GM10266 (cell line): Measurements from ENCODE around the gene LIN28B.
"Not testable (repeated sequence)": the region's sequence is repeated elsewhere in the genome, so short reads cannot be mapped to it uniquely, and the experiment has no call there.

Experiments used
- DNase-seq: peaks from one replicate; pipeline ENCODE4 v3.0.0; 2012; ENCODE audit errors: extremely low spot score
- TF ChIP-seq, protein P1 (sequence below): IDR thresholded peaks from 2 replicates; pipeline ENCODE4 v1.5.1; 2012; ENCODE audit warnings: mild to moderate bottlenecking, low read depth; ENCODE audit not compliant: control insufficient read depth, insufficient read depth; ENCODE audit errors: missing control alignments

The LIN28B gene

DNA sequence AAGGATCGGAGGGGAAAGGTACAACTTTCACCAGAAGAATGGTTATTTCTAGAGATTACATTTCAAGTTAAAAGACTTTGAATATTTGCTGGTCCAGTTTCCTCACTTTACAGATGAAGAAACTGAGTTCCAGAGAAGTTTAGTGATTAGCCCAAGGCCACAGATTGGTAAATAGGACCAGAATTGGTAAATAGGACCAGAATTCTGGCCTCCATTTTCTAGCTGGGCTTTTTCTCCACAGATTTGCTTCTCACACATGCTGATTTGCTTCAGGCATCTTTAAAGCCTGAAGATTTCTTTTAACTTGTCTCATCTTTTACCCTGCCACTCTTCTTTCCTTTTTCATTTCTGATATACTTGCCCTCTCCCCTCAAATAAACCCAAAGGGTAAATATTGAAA lies 5.2 kb upstream of the LIN28B start:
- no peak for DNase-seq

DNA sequence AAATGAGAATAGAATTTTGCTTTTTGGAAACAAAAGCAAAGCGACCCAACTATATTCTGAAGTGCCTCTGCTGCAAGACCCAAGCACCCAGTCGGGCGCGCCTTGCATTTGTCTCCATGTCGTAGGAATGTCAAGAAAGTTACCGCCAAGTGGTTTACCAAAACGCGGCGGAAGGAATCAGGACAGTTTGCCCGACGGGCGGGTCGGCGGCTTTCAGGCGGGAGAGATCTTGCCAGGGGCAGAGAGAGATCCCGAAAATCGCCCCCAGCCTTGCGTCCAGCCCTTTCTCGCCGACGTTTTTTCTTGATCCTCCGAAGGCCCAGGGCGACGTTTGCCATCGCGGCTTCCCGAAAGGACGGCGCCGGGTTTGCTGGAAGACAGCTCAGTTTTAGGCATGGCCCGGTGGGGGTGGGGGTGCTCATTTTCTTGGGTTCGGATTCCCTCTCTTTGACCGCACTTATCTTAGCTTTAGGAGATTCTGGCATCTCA lies 4.0 kb upstream of the LIN28B start:
- no peak for DNase-seq
- TF ChIP-seq, protein P1, sequence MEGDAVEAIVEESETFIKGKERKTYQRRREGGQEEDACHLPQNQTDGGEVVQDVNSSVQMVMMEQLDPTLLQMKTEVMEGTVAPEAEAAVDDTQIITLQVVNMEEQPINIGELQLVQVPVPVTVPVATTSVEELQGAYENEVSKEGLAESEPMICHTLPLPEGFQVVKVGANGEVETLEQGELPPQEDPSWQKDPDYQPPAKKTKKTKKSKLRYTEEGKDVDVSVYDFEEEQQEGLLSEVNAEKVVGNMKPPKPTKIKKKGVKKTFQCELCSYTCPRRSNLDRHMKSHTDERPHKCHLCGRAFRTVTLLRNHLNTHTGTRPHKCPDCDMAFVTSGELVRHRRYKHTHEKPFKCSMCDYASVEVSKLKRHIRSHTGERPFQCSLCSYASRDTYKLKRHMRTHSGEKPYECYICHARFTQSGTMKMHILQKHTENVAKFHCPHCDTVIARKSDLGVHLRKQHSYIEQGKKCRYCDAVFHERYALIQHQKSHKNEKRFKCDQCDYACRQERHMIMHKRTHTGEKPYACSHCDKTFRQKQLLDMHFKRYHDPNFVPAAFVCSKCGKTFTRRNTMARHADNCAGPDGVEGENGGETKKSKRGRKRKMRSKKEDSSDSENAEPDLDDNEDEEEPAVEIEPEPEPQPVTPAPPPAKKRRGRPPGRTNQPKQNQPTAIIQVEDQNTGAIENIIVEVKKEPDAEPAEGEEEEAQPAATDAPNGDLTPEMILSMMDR = no peak

More for the DNA sequence above, 5.2 kb upstream of the LIN28B start:
- TF ChIP-seq, protein P1 = no peak

DNA sequence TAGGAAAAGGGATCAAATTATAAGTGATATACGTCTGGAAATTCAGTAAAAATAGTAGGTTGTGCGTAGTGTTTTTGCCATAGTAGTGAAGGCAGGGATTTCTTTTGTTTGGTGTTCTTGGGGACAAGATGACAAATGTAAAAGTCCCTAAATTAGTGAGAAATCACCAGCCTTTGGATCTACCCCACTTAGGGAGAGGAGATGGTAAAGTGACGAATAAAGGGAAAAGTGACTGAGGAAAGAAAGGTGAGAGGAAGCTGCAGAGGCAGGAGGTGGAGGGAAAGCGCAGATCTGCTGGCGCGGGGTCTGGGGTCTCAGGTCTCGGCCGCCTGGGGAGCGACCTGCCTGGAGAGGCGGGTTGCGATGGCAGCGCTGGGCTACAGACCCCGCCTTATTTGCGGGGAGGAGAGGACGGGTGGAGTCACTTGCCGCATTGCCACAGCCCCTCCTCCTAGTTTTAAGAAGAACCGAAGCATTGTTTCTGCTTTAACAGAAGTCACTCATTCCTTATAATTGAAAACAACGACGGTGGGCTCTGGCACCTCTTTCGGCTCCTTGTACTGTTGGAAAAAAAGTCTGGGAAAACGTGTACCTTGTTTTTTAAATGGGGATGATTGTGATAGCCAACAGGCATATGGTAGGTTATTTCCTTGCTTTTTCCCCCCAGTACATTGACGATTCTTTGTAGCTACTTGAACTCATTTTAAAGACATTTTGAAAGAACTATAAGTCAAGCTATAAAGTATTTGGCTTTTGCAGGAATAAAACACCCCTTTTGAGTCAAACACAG lies 3.3 kb upstream of the LIN28B start:
- DNase-seq = not testable (repeated sequence)

DNA sequence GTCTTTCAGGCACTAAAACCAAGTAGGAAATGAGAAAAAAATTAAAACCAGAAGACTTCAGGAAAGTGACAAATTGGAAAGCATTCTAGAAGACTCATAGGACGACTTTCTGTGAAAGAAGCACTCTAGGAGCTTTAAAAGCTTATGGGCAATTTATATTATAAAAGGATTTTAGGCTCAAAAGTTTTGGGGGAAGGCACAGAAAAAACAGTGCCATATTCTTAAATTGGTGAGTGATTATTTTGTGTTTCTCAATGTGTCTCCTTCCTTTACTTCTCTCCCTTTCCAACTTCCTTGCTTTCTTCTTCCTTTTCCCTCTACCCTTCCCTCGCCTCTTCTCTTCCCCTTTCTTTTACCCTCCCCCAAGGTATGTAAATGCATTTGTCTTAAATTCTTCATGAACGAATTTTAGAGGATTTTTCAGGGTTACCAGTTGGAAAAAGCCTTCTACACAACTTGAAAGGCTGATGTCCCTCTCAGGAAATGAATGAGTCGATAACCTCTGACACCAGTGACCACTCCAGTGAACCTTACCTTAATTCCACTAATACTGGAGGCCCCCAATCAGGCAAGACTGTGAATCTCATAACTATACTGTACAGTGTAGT lies 2.6 kb upstream of the LIN28B start:
- TF ChIP-seq, protein P1 = no peak
- DNase-seq = no peak

DNA sequence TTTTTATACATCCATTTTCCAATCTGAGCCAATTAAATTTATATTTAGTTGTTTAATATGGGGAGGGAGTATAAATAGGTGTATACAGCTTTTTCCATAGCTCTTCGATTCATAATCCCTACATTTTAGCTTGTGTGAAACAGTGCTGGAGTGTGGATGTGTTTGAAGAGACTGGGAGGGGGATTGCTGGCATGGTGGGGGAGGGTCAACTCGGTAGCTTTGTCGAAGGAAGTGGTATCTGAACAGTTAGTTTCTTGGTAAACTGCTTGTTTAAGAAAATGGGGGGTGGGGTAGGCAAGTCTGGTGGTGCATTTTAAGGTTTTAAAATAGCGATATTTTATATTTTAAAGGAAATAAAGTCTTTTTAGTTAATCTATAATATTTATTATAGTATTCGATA lies 1.4 kb upstream of the LIN28B start:
- TF ChIP-seq, protein P1 = no peak
- no peak for DNase-seq

DNA sequence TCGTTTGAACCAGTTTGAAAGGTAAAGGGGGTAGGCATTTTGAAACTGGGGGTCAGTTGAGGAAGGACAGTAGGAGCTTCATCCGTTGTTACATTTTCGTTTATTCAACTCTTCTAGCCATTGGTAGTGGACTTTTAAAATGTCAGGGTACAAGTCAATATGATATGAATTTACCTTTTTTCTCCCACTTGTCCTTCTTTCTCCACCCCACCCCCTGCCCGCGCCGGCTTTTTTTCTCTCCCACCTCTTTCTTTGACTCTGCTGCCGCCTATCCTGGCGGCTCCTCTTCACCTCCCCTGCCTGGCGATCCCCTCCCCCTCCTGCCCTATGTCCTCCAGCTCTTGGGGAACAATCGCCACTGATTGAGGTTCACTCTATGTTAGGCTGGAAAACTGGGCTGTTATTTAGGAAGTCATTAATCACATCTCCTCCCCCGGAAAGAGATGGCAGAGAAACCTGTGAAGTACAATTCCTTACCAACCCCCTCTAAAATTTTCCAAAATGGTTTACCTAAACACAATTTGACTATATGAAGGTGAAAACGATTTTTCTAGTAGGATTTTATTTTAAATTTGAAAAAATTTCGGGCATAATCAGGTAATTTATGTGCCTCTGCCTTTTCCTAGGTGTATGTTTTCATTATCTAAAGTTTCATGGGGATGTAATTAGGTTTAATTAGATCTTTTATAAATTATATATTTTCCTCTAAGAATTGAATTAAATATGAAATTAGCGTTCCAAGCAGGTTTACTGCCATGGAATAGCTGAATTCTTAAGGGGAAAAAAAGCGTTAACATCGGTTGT lies 778 bp upstream of the LIN28B start:
- DNase-seq = no peak
- TF ChIP-seq, protein P1 = no peak

DNA sequence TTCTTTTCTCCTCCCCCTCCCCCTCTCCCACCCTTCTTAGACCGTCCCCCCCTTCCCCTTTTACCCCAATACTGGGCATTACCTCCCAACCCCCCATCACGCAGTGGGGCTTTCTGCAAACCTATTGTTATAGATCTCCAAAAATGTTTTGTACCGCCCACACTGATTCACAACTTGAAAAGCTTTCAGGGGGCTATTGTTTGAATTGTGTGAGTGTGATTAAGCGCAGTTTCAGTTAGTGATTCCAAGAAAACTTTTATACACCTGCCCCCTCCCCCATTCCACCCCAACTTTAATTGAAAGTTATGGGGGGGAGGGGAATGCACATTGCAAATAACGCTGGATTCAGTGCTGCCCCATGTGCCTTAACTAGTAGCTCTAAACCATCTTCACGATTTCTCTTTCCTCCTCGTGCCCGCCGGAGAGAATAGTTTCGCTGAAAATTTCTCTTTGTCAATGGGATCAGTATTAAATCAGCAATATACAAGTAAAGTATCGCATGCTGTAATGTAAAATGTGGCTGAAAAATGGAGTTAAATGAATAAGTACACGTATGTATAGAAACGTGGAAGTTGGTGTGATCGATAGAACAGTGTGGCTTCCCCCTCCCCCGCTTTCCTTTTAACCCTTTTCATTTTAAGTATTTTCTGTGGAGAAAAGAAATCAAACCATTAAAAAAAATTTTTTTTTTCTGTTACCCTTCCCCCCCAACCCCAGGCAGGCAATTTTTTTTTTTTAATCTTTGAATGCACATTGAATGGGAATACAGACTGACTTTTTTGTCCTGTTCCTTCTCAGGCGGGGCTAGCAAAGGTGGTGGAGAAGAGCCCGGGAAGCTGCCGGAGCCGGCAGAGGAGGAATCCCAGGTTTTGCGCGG lies 632 bp downstream of the LIN28B start:
- TF ChIP-seq, protein P1 = no peak
- DNase-seq = no peak
